GM23338 (cell line): ENCODE measurements around the gene CEACAM19. TPM values are rescaled to one million over a fixed set of nuclear protein-coding genes. Genes with fewer than 3 reads are reported as not detected.

Source experiments
- ATAC-seq: fragments of 200-7000 bp; cut with Tn5 transposase; 3 replicates; pipeline ENCODE4 v1.9.1; 2020
- DNase-seq: peaks from one replicate; pipeline ENCODE4 v3.0.0-alpha.2; 2015; ENCODE audit warnings: low spot score
- H2AFZ ChIP-seq: fragments of 200-600 bp; sonication (generic); 2 replicates; pipeline ENCODE4 v1.8.0; 2016; ENCODE audit warnings: antibody characterized with exemption, mild to moderate bottlenecking, moderate library complexity
- H3F3A ChIP-seq: fragments of 200-600 bp; sonication (generic); replicated peaks from 2 replicates; pipeline ENCODE4 v1.8.0; 2017; ENCODE audit warnings: antibody characterized with exemption, mixed run types, low read depth
- H3K27ac ChIP-seq: fragments of 200-600 bp; sonication (generic); 2 replicates; pipeline ENCODE4 v1.6.1; 2016; ENCODE audit warnings: low read depth
- H3K27me3 ChIP-seq: fragments of 200-600 bp; sonication (generic); 2 replicates; pipeline ENCODE4 v1.8.0; 2016; ENCODE audit warnings: mild to moderate bottlenecking, mixed run types, moderate library complexity; ENCODE audit not compliant: insufficient read depth
- H3K36me3 ChIP-seq: fragments of 200-600 bp; sonication (generic); 2 replicates; pipeline ENCODE4 v1.8.0; 2016; ENCODE audit warnings: mild to moderate bottlenecking; ENCODE audit not compliant: insufficient read depth
- H3K4me1 ChIP-seq: fragments of 200-600 bp; sonication (generic); 2 replicates; pipeline ENCODE4 v1.8.0; 2016; ENCODE audit warnings: mild to moderate bottlenecking, moderate library complexity; ENCODE audit not compliant: insufficient read depth
- H3K4me2 ChIP-seq: fragments of 200-600 bp; sonication (generic); 2 replicates; pipeline ENCODE4 v1.7.1; 2017; ENCODE audit warnings: mixed run types
- H3K4me3 ChIP-seq: fragments of 200-600 bp; sonication (generic); 2 replicates; pipeline ENCODE4 v1.6.1; 2016; ENCODE audit warnings: mixed run types
- H3K79me2 ChIP-seq: fragments of 200-600 bp; sonication (generic); replicated peaks from 2 replicates; pipeline ENCODE4 v1.8.0; 2017; ENCODE audit warnings: mild to moderate bottlenecking; ENCODE audit not compliant: insufficient read depth
- H3K9me2 ChIP-seq: fragments of 200-600 bp; sonication (generic); 2 replicates; pipeline ENCODE4 v1.8.0; 2017; ENCODE audit not compliant: insufficient read depth
- H4K20me1 ChIP-seq: fragments of 200-600 bp; sonication (generic); replicated peaks from 2 replicates; pipeline ENCODE4 v1.8.0; 2017; ENCODE audit warnings: mild to moderate bottlenecking; ENCODE audit not compliant: insufficient read depth
- H3K27ac Mint-ChIP-seq: 2 replicates; pipeline ENCODE4 v1.8.0; 2020; ENCODE audit warnings: inconsistent platforms, mild to moderate bottlenecking, moderate library complexity, mixed read lengths
- H3K27me3 Mint-ChIP-seq: 3 replicates; pipeline ENCODE4 v1.8.0; 2022; ENCODE audit warnings: low read depth, mild to moderate bottlenecking, moderate library complexity, mixed read lengths, inconsistent platforms; ENCODE audit not compliant: insufficient read depth, poor library complexity
- H3K36me3 Mint-ChIP-seq: 3 replicates; pipeline ENCODE4 v1.8.0; 2021; ENCODE audit warnings: low read depth, mild to moderate bottlenecking, inconsistent platforms, moderate library complexity, mixed read lengths
- H3K4me1 Mint-ChIP-seq: 3 replicates; pipeline ENCODE4 v1.8.0; 2020; ENCODE audit warnings: mild to moderate bottlenecking, inconsistent platforms, mixed read lengths
- H3K4me3 Mint-ChIP-seq: 3 replicates; pipeline ENCODE4 v1.8.0; 2021; ENCODE audit warnings: moderate library complexity, mild to moderate bottlenecking, inconsistent platforms, mixed read lengths
- H3K9me3 Mint-ChIP-seq: 3 replicates; pipeline ENCODE4 v1.8.0; 2020; ENCODE audit warnings: moderate library complexity, mild to moderate bottlenecking, inconsistent platforms, mixed read lengths
- CTCF ChIP-seq, 2 experiments: fragments of 200-600 bp in 1 of 2; sonication (generic) in 1 of 2; conservative IDR thresholded peaks; 2 replicates each; pipeline versions ENCODE4 v1.5.1 to v1.6.1; 2016 to 2017; ENCODE audit warnings: antibody characterized with exemption in 2 of 2, low read depth in 2 of 2, mild to moderate bottlenecking in 2 of 2, moderate library complexity in 1 of 2
- ZNF462 ChIP-seq: fragments of 250-450 bp; sonication (Bioruptor Pico); IDR thresholded peaks from 2 replicates; pipeline ENCODE4 v1.5.0; 2020; ENCODE audit warnings: mild to moderate bottlenecking, moderate library complexity
- polyA plus RNA-seq: library from polyadenylated mRNA; unstranded; fragments of >200 nt; fragmentation: Nextera tagmentation; extraction: Ambion mirVana; gene quantifications from 2 replicates; pipeline ENCODE4 v1.2.1, GENCODE V29; 2016
- total RNA-seq: library from RNA; depleted of rRNA; stranded (reverse); fragments of >200 nt; shearing (Covaris generic); gene quantifications from 2 replicates; pipeline ENCODE4 v1.2.3, GENCODE V29; 2014
- TF ChIP-seq, protein P1 (sequence below): IDR thresholded peaks from one replicate; pipeline ENCODE4 v1.6.1; 2018; ENCODE audit warnings: antibody characterized with exemption; ENCODE audit not compliant: unreplicated experiment

Gene CEACAM19
- total and polyA plus RNA-seq, 2 experiments from 2014 or later = 0.38 to 0.76 TPM

GRCh38 chr19:44704982-44705381 lies 33.7 kb downstream of the CEACAM19 start:
- no peak for TF ChIP-seq ZNF462 (CRISPR knock-in tag)
- no peak for TF ChIP-seq CTCF (conservative IDR thresholded peaks at IDR 0.05; ENCODE audit: low read depth in 2 of 2)
- TF ChIP-seq, protein P1, sequence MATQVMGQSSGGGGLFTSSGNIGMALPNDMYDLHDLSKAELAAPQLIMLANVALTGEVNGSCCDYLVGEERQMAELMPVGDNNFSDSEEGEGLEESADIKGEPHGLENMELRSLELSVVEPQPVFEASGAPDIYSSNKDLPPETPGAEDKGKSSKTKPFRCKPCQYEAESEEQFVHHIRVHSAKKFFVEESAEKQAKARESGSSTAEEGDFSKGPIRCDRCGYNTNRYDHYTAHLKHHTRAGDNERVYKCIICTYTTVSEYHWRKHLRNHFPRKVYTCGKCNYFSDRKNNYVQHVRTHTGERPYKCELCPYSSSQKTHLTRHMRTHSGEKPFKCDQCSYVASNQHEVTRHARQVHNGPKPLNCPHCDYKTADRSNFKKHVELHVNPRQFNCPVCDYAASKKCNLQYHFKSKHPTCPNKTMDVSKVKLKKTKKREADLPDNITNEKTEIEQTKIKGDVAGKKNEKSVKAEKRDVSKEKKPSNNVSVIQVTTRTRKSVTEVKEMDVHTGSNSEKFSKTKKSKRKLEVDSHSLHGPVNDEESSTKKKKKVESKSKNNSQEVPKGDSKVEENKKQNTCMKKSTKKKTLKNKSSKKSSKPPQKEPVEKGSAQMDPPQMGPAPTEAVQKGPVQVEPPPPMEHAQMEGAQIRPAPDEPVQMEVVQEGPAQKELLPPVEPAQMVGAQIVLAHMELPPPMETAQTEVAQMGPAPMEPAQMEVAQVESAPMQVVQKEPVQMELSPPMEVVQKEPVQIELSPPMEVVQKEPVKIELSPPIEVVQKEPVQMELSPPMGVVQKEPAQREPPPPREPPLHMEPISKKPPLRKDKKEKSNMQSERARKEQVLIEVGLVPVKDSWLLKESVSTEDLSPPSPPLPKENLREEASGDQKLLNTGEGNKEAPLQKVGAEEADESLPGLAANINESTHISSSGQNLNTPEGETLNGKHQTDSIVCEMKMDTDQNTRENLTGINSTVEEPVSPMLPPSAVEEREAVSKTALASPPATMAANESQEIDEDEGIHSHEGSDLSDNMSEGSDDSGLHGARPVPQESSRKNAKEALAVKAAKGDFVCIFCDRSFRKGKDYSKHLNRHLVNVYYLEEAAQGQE = no peak
- Mint-ChIP-seq H3K36me3 (no peaks in the 10 kb centered on the region), H3K9me3 (no peaks in the 10 kb centered on the region; the same call in 2 of the 3 replicates), H3K4me1 (no peaks in the 10 kb centered on the region), H3K27ac (no peak overlapping the region), H3K4me3 (no peak overlapping the region), H3K27me3 (peaks cover 7% of the 10 kb centered on the region)
- no peak for ATAC-seq
- Histone ChIP-seq H2AFZ (no peak overlapping the region), H3K4me1 (no peaks in the 10 kb centered on the region), H4K20me1 (no peaks in the 10 kb centered on the region; the same call in 1 of the 2 replicates), H3K27ac (no peak overlapping the region), H3K4me2 (no peak overlapping the region), H3K9me2 (no peaks in the 10 kb centered on the region), H3K4me3 (no peak overlapping the region), H3K36me3 (no peaks in the 10 kb centered on the region), H3K27me3 (no peaks in the 10 kb centered on the region), H3F3A (no peaks in the 10 kb centered on the region), H3K79me2 (no peaks in the 10 kb centered on the region)
- DNase-seq = no peak
